Fibroblast of upper back skin (primary cell): Measurements from ENCODE around the gene PIAS1.
"Not testable (repeated sequence)": the region's sequence is repeated elsewhere in the genome, so short reads cannot be mapped to it uniquely, and the experiment has no call there.

Source experiments
- DNase-seq: peaks from one replicate; pipeline ENCODE4 v3.0.0-alpha.2; 2013

The PIAS1 gene

GRCh38 chr15:68038246-68038645, 15.9 kb upstream of the PIAS1 start:
- DNase-seq = no peak

GRCh38 chr15:68040144-68040543, 14.0 kb upstream of the PIAS1 start:
- DNase-seq = no peak

- no peak for DNase-seq
Measured at GRCh38 chr15:68042156-68042854, 11.8 kb upstream of the PIAS1 start.

GRCh38 chr15:68042855-68043222, 11.3 kb upstream of the PIAS1 start:
- no peak for DNase-seq

GRCh38 chr15:68045289-68046265, 8.5 kb upstream of the PIAS1 start:
- no peak for DNase-seq

- DNase-seq = no peak
Measured at GRCh38 chr15:68047826-68048225, 6.3 kb upstream of the PIAS1 start.

GRCh38 chr15:68051109-68051508, 3.0 kb upstream of the PIAS1 start:
- DNase-seq = no peak

- no peak for DNase-seq
Measured at GRCh38 chr15:68051907-68052306, 2.2 kb upstream of the PIAS1 start.

- DNase-seq = no peak
Measured at GRCh38 chr15:68052431-68052830, 1.7 kb upstream of the PIAS1 start.

GRCh38 chr15:68053001-68053400, 1.1 kb upstream of the PIAS1 start:
- DNase-seq = no peak

GRCh38 chr15:68054628-68055223, 611 bp downstream of the PIAS1 start:
- DNase-seq = peak; percentile 38

- peak; percentile 48 for DNase-seq
Measured at GRCh38 chr15:68055224-68055705, 1.1 kb downstream of the PIAS1 start.

GRCh38 chr15:68056097-68056865, 2.2 kb downstream of the PIAS1 start:
- DNase-seq = no peak

- DNase-seq = no peak
Measured at GRCh38 chr15:68057034-68057433, 2.9 kb downstream of the PIAS1 start.

- no peak for DNase-seq
Measured at GRCh38 chr15:68057758-68058157, 3.6 kb downstream of the PIAS1 start.

GRCh38 chr15:68058970-68059369, 4.9 kb downstream of the PIAS1 start:
- DNase-seq = not testable (repeated sequence)

GRCh38 chr15:68059630-68060029, 5.5 kb downstream of the PIAS1 start:
- no peak for DNase-seq

GRCh38 chr15:68061171-68061570, 7.1 kb downstream of the PIAS1 start:
- DNase-seq = no peak

GRCh38 chr15:68061602-68062001, 7.5 kb downstream of the PIAS1 start:
- no peak for DNase-seq

GRCh38 chr15:68062214-68062613, 8.1 kb downstream of the PIAS1 start:
- DNase-seq = no peak

GRCh38 chr15:68062946-68063465, 8.9 kb downstream of the PIAS1 start:
- DNase-seq = no peak

GRCh38 chr15:68063606-68064005, 9.5 kb downstream of the PIAS1 start:
- no peak for DNase-seq
